B cell (primary cell): ENCODE measurements around the gene TGM3.

ENCODE experiments used
- EZH2 ChIP-seq: IDR thresholded peaks from 2 replicates; pipeline ENCODE4 v1.6.1; 2012; ENCODE audit warnings: borderline replicate concordance, low read depth, mild to moderate bottlenecking, moderate library complexity, low read length; ENCODE audit not compliant: insufficient read depth, poor library complexity, severe bottlenecking
- TF ChIP-seq, protein P1 (sequence below): fragments of 200-600 bp; IDR thresholded peaks from one replicate; pipeline ENCODE4 v1.8.0; 2022; ENCODE audit warnings: antibody characterized with exemption, mild to moderate bottlenecking

DNA sequence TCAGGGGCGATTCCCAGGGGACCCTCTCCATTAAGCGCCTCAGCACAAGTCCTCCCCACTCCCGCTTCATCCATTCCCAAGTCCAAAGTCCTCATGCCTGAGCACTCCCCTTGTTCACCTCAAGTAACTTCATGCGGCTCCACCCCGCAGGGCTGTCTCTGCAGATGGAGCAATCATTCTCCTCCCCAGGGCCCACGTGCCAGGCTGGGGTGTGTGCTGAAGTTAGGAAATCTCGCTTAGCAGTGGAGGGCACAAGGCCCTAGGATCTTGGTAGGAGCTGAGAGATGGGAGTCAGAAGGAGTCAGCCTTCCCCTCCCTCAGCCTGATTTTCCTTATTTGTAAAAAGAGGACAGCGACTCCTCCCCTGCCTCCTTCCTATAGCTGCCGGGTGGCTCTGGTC, 3.5 kb downstream of the TGM3 start:
- TF ChIP-seq, protein P1, sequence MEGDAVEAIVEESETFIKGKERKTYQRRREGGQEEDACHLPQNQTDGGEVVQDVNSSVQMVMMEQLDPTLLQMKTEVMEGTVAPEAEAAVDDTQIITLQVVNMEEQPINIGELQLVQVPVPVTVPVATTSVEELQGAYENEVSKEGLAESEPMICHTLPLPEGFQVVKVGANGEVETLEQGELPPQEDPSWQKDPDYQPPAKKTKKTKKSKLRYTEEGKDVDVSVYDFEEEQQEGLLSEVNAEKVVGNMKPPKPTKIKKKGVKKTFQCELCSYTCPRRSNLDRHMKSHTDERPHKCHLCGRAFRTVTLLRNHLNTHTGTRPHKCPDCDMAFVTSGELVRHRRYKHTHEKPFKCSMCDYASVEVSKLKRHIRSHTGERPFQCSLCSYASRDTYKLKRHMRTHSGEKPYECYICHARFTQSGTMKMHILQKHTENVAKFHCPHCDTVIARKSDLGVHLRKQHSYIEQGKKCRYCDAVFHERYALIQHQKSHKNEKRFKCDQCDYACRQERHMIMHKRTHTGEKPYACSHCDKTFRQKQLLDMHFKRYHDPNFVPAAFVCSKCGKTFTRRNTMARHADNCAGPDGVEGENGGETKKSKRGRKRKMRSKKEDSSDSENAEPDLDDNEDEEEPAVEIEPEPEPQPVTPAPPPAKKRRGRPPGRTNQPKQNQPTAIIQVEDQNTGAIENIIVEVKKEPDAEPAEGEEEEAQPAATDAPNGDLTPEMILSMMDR = no peak
- TF ChIP-seq EZH2 = no peak
